GM23248 (cell line): ENCODE results near the gene CERS2. TPM values are rescaled to one million over a fixed set of nuclear protein-coding genes. Genes with fewer than 3 reads are reported as not detected.
A peak's percentile ranks its signal among the peaks of the same experiment; 100 is the strongest.

Source experiments
- DNase-seq: peaks from one replicate; pipeline ENCODE4 v3.0.0-alpha.2; 2015
- H2AFZ ChIP-seq: fragments of 200-600 bp; sonication (generic); 2 replicates; pipeline ENCODE4 v1.6.1; 2016; ENCODE audit warnings: antibody characterized with exemption
- H3F3A ChIP-seq: fragments of 200-600 bp; sonication (generic); 2 replicates; pipeline ENCODE4 v1.6.1; 2016; ENCODE audit warnings: mild to moderate bottlenecking, antibody characterized with exemption, mixed run types; ENCODE audit not compliant: insufficient read depth
- H3K27ac ChIP-seq: fragments of 200-600 bp; sonication (generic); 2 replicates; pipeline ENCODE4 v1.5.1; 2016; ENCODE audit warnings: mild to moderate bottlenecking
- H3K27me3 ChIP-seq: fragments of 200-600 bp; sonication (generic); replicated peaks from 2 replicates; pipeline ENCODE4 v1.6.1; 2016; ENCODE audit warnings: mild to moderate bottlenecking; ENCODE audit not compliant: insufficient read depth
- H3K36me3 ChIP-seq: fragments of 200-600 bp; sonication (generic); 2 replicates; pipeline ENCODE4 v1.6.1; 2016; ENCODE audit warnings: low read depth, mild to moderate bottlenecking
- H3K4me1 ChIP-seq: fragments of 200-600 bp; sonication (generic); 2 replicates; pipeline ENCODE4 v1.6.1; 2016; ENCODE audit warnings: mild to moderate bottlenecking; ENCODE audit not compliant: insufficient read depth
- H3K4me2 ChIP-seq: fragments of 200-600 bp; sonication (generic); one replicate; pipeline ENCODE4 v1.6.1; 2016; ENCODE audit warnings: mild to moderate bottlenecking; ENCODE audit not compliant: unreplicated experiment
- H3K4me3 ChIP-seq: fragments of 200-600 bp; sonication (generic); 2 replicates; pipeline ENCODE4 v1.5.1; 2016; ENCODE audit warnings: mild to moderate bottlenecking
- H3K79me2 ChIP-seq: fragments of 200-600 bp; sonication (generic); 2 replicates; pipeline ENCODE4 v1.6.1; 2016; ENCODE audit warnings: mild to moderate bottlenecking; ENCODE audit not compliant: insufficient read depth
- H3K9ac ChIP-seq: fragments of 200-600 bp; sonication (generic); 2 replicates; pipeline ENCODE4 v1.6.1; 2016; ENCODE audit warnings: mild to moderate bottlenecking
- H3K9me2 ChIP-seq: fragments of 200-600 bp; sonication (generic); 2 replicates; pipeline ENCODE4 v1.6.1; 2016; ENCODE audit warnings: mixed run types, mild to moderate bottlenecking, moderate library complexity; ENCODE audit not compliant: insufficient read depth
- H3K9me3 ChIP-seq: fragments of 200-600 bp; sonication (generic); one replicate; pipeline ENCODE4 v1.6.1; 2017; ENCODE audit warnings: low read depth
- H4K20me1 ChIP-seq: fragments of 200-600 bp; sonication (generic); 2 replicates; pipeline ENCODE4 v1.6.0; 2016; ENCODE audit not compliant: insufficient read depth
- EZH2 ChIP-seq: fragments of 200-600 bp; sonication (generic); IDR thresholded peaks from 2 replicates; pipeline ENCODE4 v1.6.1; 2018; ENCODE audit warnings: antibody characterized with exemption, mild to moderate bottlenecking; ENCODE audit not compliant: insufficient read depth, poor library complexity, severe bottlenecking
- EZH2phosphoT487 ChIP-seq: fragments of 200-600 bp; sonication (generic); IDR thresholded peaks from 2 replicates; pipeline ENCODE4 v1.6.1; 2018; ENCODE audit warnings: antibody characterized with exemption, moderate library complexity, mild to moderate bottlenecking, low read depth; ENCODE audit not compliant: insufficient read depth
- WGBS, 2 experiments: methylation state at CpG; one replicate each; pipeline ENCODE4 v1.1.6; 2015 to 2017; ENCODE audit warnings: low lambda C conversion rate in 2 of 2, low coverage in 1 of 2; ENCODE audit errors: missing lambda C conversion rate in 2 of 2; 5-methylcytosine and 5-hydroxymethylcytosine counted together
- in situ Hi-C: fragments of 300-500 bp; cut with MboI; formaldehyde crosslinking; loops from 2 replicates; pipeline ENCODE4 v1.15.0; 2020
- polyA plus RNA-seq: library from polyadenylated mRNA; unstranded; fragments of >200 nt; fragmentation: Nextera tagmentation; extraction: Ambion mirVana; gene quantifications from 2 replicates; pipeline ENCODE4 v1.2.1, GENCODE V29; 2016
- total RNA-seq: library from RNA; depleted of rRNA; stranded (reverse); fragments of >200 nt; shearing (Covaris generic); gene quantifications from 2 replicates; pipeline ENCODE4 v1.2.3, GENCODE V29; 2014

CERS2 gene
- total and polyA plus RNA-seq, 2 experiments from 2014 or later = 148 to 202 TPM

DNA sequence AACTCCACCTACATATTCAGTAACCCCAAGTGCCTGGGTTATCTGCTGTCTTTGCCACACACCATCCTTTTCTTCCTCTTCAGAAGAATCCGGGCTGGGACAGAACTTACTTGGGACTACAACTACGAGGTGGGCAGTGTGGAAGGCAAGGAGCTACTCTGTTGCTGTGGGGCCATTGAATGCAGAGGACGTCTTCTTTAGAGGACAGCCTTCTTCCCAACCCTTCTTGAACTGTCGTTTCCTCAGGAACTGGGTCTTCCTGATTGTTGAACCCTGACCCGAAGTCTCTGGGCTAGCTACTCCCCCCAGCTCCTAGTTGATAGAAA, 10.5 kb downstream of the CERS2 start:
- H3F3A ChIP-seq = peaks cover 37% of the 10 kb centered on the region
- no peak overlapping the region for H2AFZ ChIP-seq
- no peak overlapping the region for H3K4me3 ChIP-seq
- no peak overlapping the region for H3K9ac ChIP-seq
- H3K9me2 ChIP-seq = no peaks in the 10 kb centered on the region
- no peak for DNase-seq
- no peaks in the 10 kb centered on the region for H4K20me1 ChIP-seq
- no peaks in the 10 kb centered on the region for H3K4me1 ChIP-seq
- 85 to 88% methylated on average over 5 of the region's 5 CpGs for WGBS, 2 experiments
- peaks cover 26% of the 10 kb centered on the region for H3K79me2 ChIP-seq
- H3K9me3 ChIP-seq = no peaks in the 10 kb centered on the region
- H3K4me2 ChIP-seq = no peak overlapping the region
- peaks cover 54% of the 10 kb centered on the region for H3K36me3 ChIP-seq
- H3K27ac ChIP-seq = no peak overlapping the region
- TF ChIP-seq EZH2 (no peak), EZH2phosphoT487 (no peak)
- H3K27me3 ChIP-seq = no peaks in the 10 kb centered on the region
- in situ Hi-C loops = no loop called here

DNA sequence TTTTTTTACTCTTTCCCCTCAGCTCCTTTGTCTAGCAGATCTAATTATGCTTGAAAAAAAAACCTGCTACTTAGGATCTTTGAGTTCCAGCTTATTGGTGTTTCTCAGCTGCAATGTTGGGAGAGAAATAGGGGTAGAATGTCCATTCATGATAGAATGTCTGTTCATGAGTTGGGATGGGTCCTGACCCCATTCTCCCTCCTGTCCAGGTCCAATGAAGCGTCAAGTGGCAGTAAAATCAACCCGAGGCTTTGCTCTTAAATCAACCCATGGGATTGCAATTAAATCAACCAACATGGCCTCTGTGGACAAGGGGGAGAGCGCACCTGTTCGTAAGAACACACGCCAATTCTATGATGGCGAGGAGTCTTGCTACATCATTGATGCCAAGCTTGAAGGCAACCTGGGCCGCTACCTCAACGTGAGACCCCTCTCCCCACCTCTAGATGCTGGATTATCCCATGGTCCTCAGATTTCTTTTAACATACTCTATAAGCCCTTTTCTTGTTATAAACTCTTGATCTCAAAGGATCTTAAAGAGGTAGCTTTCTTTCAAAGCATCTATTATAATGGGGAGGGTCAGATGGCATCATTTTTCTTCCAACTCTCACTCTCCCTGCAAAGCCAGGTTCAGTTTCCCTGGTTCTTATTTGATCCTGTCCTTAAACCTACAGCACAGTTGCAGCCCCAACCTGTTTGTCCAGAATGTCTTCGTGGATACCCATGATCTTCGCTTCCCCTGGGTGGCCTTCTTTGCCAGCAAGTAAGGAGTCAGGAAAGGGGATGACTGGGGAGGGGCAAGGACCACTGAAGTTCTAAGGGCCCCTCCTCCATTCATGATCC, 11.1 kb downstream of the CERS2 start:
- H3K27ac ChIP-seq = no peak overlapping the region
- no peak for TF ChIP-seq EZH2phosphoT487
- no peak for TF ChIP-seq EZH2
- in situ Hi-C loops = no loop called here
- H3K4me2 ChIP-seq = no peak overlapping the region
- H2AFZ ChIP-seq = no peak overlapping the region
- no peaks in the 10 kb centered on the region for H4K20me1 ChIP-seq
- no peaks in the 10 kb centered on the region for H3K9me3 ChIP-seq
- peaks cover 20% of the 10 kb centered on the region for H3K79me2 ChIP-seq
- H3K4me3 ChIP-seq = no peak overlapping the region
- WGBS, 2 experiments = 88% methylated on average over 10 of the region's 10 CpGs
- H3K9me2 ChIP-seq = no peaks in the 10 kb centered on the region
- no peak overlapping the region for H3K9ac ChIP-seq
- H3K36me3 ChIP-seq = peaks cover 54% of the 10 kb centered on the region
- H3K27me3 ChIP-seq = no peaks in the 10 kb centered on the region
- DNase-seq = no peak
- peaks cover 37% of the 10 kb centered on the region for H3F3A ChIP-seq
- H3K4me1 ChIP-seq = no peaks in the 10 kb centered on the region

DNA sequence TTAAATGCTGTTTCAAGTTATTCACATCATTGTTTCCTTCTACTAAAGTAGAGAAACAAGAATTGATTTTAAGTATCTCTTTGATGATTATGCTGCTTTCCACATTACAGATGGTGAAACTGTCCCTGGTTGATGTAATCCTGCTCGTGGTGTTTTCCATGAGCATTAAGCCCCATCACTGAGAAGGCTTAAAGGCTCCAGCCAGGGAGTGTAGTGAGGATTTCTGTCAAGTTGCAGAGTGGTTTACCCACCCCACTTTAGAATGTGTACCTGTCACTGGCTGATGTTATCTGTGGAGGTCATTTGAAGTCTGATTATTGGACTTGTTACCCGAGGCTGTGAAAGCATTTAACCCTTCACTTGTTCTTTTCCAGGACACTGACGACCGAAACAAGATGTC, 12.9 kb downstream of the CERS2 start:
- Histone ChIP-seq H3K79me2 (peaks cover 5% of the 10 kb centered on the region; the same call in 1 of the 2 replicates), H4K20me1 (no peaks in the 10 kb centered on the region), H3F3A (peaks cover 30% of the 10 kb centered on the region), H3K27me3 (no peaks in the 10 kb centered on the region), H3K9me2 (no peaks in the 10 kb centered on the region), H3K4me1 (no peaks in the 10 kb centered on the region), H3K4me3 (no peak overlapping the region), H3K9me3 (no peaks in the 10 kb centered on the region), H3K27ac (no peak overlapping the region), H3K4me2 (no peak overlapping the region), H3K36me3 (peaks cover 42% of the 10 kb centered on the region), H3K9ac (no peak overlapping the region), H2AFZ (no peak overlapping the region)
- 54 to 57% methylated on average over 4 of the region's 4 CpGs for WGBS, 2 experiments
- DNase-seq = peak; percentile 32
- in situ Hi-C loops = no loop called here
- TF ChIP-seq EZH2 (no peak), EZH2phosphoT487 (no peak)

DNA sequence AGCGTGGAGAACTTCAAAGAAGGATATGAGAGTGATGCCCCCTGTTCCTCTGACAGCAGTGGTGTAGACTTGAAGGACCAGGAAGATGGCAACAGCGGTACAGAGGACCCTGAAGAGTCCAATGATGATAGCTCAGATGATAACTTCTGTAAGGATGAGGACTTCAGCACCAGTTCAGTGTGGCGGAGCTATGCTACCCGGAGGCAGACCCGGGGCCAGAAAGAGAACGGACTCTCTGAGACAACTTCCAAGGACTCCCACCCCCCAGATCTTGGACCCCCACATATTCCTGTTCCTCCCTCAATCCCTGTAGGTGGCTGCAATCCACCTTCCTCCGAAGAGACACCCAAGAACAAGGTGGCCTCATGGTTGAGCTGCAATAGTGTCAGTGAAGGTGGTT, 14.0 kb downstream of the CERS2 start:
- Histone ChIP-seq H3K27me3 (no peaks in the 10 kb centered on the region), H3K4me3 (no peak overlapping the region), H3K9me3 (no peaks in the 10 kb centered on the region), H3K79me2 (no peaks in the 10 kb centered on the region), H3F3A (peaks cover 24% of the 10 kb centered on the region), H3K9ac (no peak overlapping the region), H2AFZ (no peak overlapping the region), H3K36me3 (peaks cover 31% of the 10 kb centered on the region), H3K4me1 (no peaks in the 10 kb centered on the region), H3K27ac (no peak overlapping the region), H3K9me2 (no peaks in the 10 kb centered on the region), H4K20me1 (no peaks in the 10 kb centered on the region), H3K4me2 (no peak overlapping the region)
- in situ Hi-C loops = no loop called here
- 90 to 92% methylated on average over 6 to 7 of the region's 7 CpGs for WGBS, 2 experiments
- no peak for TF ChIP-seq EZH2
- DNase-seq = no peak

DNA sequence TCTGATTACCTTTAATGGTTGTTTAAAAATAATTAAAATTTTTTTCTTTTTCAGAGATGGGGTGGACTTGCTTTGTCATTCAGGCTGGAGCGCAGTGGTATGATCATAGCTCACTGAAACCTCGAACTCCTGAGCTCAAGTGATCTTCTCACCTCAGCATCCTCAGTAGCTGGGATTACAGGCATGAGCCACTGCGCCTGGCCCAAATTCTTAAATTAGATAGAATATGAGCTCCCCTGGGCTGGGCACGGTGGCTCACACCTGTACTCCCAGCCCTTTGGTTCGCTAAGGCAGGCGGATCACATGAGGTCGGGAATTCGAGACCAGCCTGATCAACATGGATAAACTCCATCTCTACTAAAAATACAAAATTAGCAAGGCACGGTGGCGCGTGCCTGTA, 17.0 kb downstream of the CERS2 start:
- no peaks in the 10 kb centered on the region for H3K27me3 ChIP-seq
- H2AFZ ChIP-seq = no peak overlapping the region
- TF ChIP-seq EZH2phosphoT487 (no peak), EZH2 (no peak)
- H3K79me2 ChIP-seq = no peaks in the 10 kb centered on the region
- 90 to 97% methylated on average over 11 of the region's 11 CpGs for WGBS, 2 experiments
- no peaks in the 10 kb centered on the region for H3K9me3 ChIP-seq
- H3K9me2 ChIP-seq = no peaks in the 10 kb centered on the region
- peaks cover 27% of the 10 kb centered on the region for H3K36me3 ChIP-seq
- in situ Hi-C loops = no loop called here
- no peak overlapping the region for H3K4me2 ChIP-seq
- H3K27ac ChIP-seq = no peak overlapping the region
- H3K9ac ChIP-seq = no peak overlapping the region
- no peak overlapping the region for H3K4me3 ChIP-seq
- DNase-seq = no peak
- H3K4me1 ChIP-seq = no peaks in the 10 kb centered on the region
- peaks cover 3% of the 10 kb centered on the region for H3F3A ChIP-seq
- H4K20me1 ChIP-seq = no peaks in the 10 kb centered on the region
